Naive thymus-derived CD4-positive, alpha-beta T cell (primary cell): Measurements from ENCODE around the gene RPL5. TPM values are rescaled to one million over a fixed set of nuclear protein-coding genes. Genes with fewer than 3 reads are reported as not detected.
"Not testable (repeated sequence)": the region's sequence is repeated elsewhere in the genome, so short reads cannot be mapped to it uniquely, and the experiment has no call there.

Experiments
- ATAC-seq: fragments of 150-1000 bp; cut with Tn5 transposase; 2 replicates; pipeline ENCODE4 v1.10.0; 2021; ENCODE audit warnings: mild to moderate bottlenecking, moderate library complexity
- CTCF ChIA-PET: fragments of 350-600 bp; sonication (Branson Sonifier 250); formaldehyde crosslinking; loops from one replicate; lab custom pipeline; 2021; ENCODE audit warnings: antibody characterized with exemption; lab: Charles Lee
- POLR2A ChIA-PET: fragments of 350-600 bp; sonication (Branson Sonifier 250); formaldehyde crosslinking; loops from one replicate; lab custom pipeline; 2021; ENCODE audit warnings: antibody characterized with exemption, inconsistent platforms; lab: Charles Lee
- DNase-seq, 9 donors: peaks; one replicate each; pipeline versions ENCODE4 v3.0.0 to v3.0.0-alpha.2; 2020 to 2022; ENCODE audit warnings: mixed read lengths in 1 of 9
- H3K27ac ChIP-seq: one replicate; pipeline ENCODE4 v1.7.0; 2013; ENCODE audit warnings: mild to moderate bottlenecking, low read depth, low read length, moderate library complexity
- H3K27me3 ChIP-seq, 2 donors: one replicate each; pipeline ENCODE4 v1.7.0; 2013; ENCODE audit warnings: low read length in 2 of 2, mild to moderate bottlenecking in 2 of 2, moderate library complexity in 2 of 2; ENCODE audit not compliant: control insufficient read depth in 2 of 2, insufficient read depth in 2 of 2
- H3K36me3 ChIP-seq, 3 experiments: 1 replicate in 2 of 3; 2 replicates in 1 of 3; pipeline ENCODE4 v1.7.0; 2013; ENCODE audit warnings: low read length in 3 of 3, mild to moderate bottlenecking in 3 of 3, moderate library complexity in 1 of 3; ENCODE audit not compliant: insufficient read depth in 3 of 3, control insufficient read depth in 2 of 3
- H3K4me1 ChIP-seq, 2 donors: one replicate each; pipeline ENCODE4 v1.7.0; 2013; ENCODE audit warnings: low read length in 2 of 2, mild to moderate bottlenecking in 2 of 2, moderate library complexity in 1 of 2; ENCODE audit not compliant: control insufficient read depth in 2 of 2, insufficient read depth in 2 of 2
- H3K4me3 ChIP-seq: 2 replicates; pipeline ENCODE4 v1.7.0; 2013; ENCODE audit warnings: mild to moderate bottlenecking, low read length
- H3K9me3 ChIP-seq, 3 experiments: 1 replicate in 2 of 3; 2 replicates in 1 of 3; pipeline ENCODE4 v1.7.0; 2013; ENCODE audit warnings: low read length in 3 of 3; ENCODE audit not compliant: control insufficient read depth in 2 of 3
- H3K27ac Mint-ChIP-seq, 9 donors: one replicate each; pipeline ENCODE4 v1.8.0; 2020 to 2022; ENCODE audit warnings: mixed read lengths in 9 of 9, mild to moderate bottlenecking in 8 of 9, moderate library complexity in 5 of 9, inconsistent platforms in 2 of 9
- H3K27me3 Mint-ChIP-seq, 5 donors: one replicate each; pipeline ENCODE4 v1.8.0; 2021 to 2022; ENCODE audit warnings: mixed read lengths in 5 of 5, mild to moderate bottlenecking in 1 of 5
- H3K36me3 Mint-ChIP-seq, 5 donors: one replicate each; pipeline ENCODE4 v1.8.0; 2020 to 2022; ENCODE audit warnings: mixed read lengths in 5 of 5, mild to moderate bottlenecking in 3 of 5, inconsistent platforms in 1 of 5
- H3K4me1 Mint-ChIP-seq, 7 donors: one replicate each; pipeline ENCODE4 v1.8.0; 2020 to 2022; ENCODE audit warnings: mixed read lengths in 7 of 7, mild to moderate bottlenecking in 3 of 7, inconsistent platforms in 1 of 7
- H3K4me3 Mint-ChIP-seq, 10 donors: one replicate each; pipeline ENCODE4 v1.8.0; 2020 to 2022; ENCODE audit warnings: mild to moderate bottlenecking in 10 of 10, mixed read lengths in 10 of 10, moderate library complexity in 6 of 10, inconsistent platforms in 2 of 10
- H3K9me3 Mint-ChIP-seq, 11 donors: one replicate each; pipeline ENCODE4 v1.8.0; 2020 to 2022; ENCODE audit warnings: mixed read lengths in 11 of 11, mild to moderate bottlenecking in 4 of 11, inconsistent platforms in 1 of 11, moderate library complexity in 1 of 11
- intact Hi-C, 2 donors: fragments of 100-400 bp; cut with micrococcal nuclease; formaldehyde crosslinking; loops; one replicate each; pipeline ENCODE4 v1.15.1; 2023
- polyA plus RNA-seq, 2 donors: library from polyadenylated mRNA; unstranded; fragments of 300-500 nt; fragmentation: Illumina TruSeq; gene quantifications; one replicate each; pipeline ENCODE4 v1.2.3, GENCODE V29; 2021
- total RNA-seq, 6 experiments: library from RNA in 5 of 6; stranded (reverse) in 5 of 6; gene quantifications; 1 replicate in 5 of 6; 2 replicates in 1 of 6; pipeline ENCODE4 v1.2.3 and lab custom pipeline; 2021 to 2026

The RPL5 gene
- total RNA-seq (1,000 to 10,000 TPM in 4 of 5 experiments, 100 to 1,000 TPM in 1; 764 to 1,693 (median 1,596) TPM), polyA plus RNA-seq (1,000 to 10,000 TPM; 3,012 to 3,358 TPM), total RNA-seq (lab: John Stamatoyannopoulos, UW) (1,402 reads per million, percentile 99 among the genes with 10 or more reads in this experiment)

GRCh38 chr1:92831762-92832536, at the start of gene RPL5:
Gene RPL5, plus strand, starts transcription at chr1:92832040. Its CDS starts 75 bp downstream, at chr1:92832115.
- peaks cover 0 to 7% (median 0%) of the 10 kb centered on the region in 11 donors for H3K9me3 Mint-ChIP-seq
- H3K4me1 Mint-ChIP-seq: peaks cover 29 to 54% (median 44%) of the 10 kb centered on the region in 7 donors
- peak within 1 kb of the TSS; percentile 94 for H3K4me3 ChIP-seq
- no peaks in the 10 kb centered on the region for H3K9me3 ChIP-seq
- ATAC-seq (peak; percentile 95), DNase-seq (peak; percentile 94 to 99 (median 98))
- peaks cover 16 to 30% of the 10 kb centered on the region in 2 donors for H3K4me1 ChIP-seq
- H3K4me3 Mint-ChIP-seq: peak within 1 kb of the TSS; percentile 94 to 100 (median 98)
- intact Hi-C loops: loop anchor here (1.0 to 10.0 kb wide), 22 partner anchors 27 to 1810 kb away; partner anchors contain the start of genes ABCD3 (in 2 of the 2), DR1 (in 2 of the 2), BTBD8 (in 1 of the 2) and CCDC18 (in 1 of the 2)
- H3K27me3 Mint-ChIP-seq: peaks cover 0 to 5% (median 0%) of the 10 kb centered on the region in 5 donors
- H3K27ac Mint-ChIP-seq: peak within 1 kb of the TSS; percentile 98 to 100 (median 99)
- ChIA-PET POLR2A (interaction anchor here (0.6 to 2.4 kb wide), 32 partner anchors 8 to 1047 kb away, joined by 3 to 28 read pairs (median 4); partner anchors contain the start of genes DIPK1A, DNTTIP2, DR1 and EVI5), CTCF (interaction anchor here (0.6 to 1.9 kb wide), 15 partner anchors 10 to 520 kb away, joined by 3 to 12 read pairs (median 3); partner anchors contain the start of gene DIPK1A)
- H3K36me3 Mint-ChIP-seq: peaks cover 11 to 34% (median 23%) of the 10 kb centered on the region in 5 donors
- peaks cover 0 to 28% (median 17%) of the 10 kb centered on the region in 3 experiments for H3K36me3 ChIP-seq
- H3K27ac ChIP-seq: peak within 1 kb of the TSS; percentile 94
- no peaks in the 10 kb centered on the region for H3K27me3 ChIP-seq

GRCh38 chr1:92783550-92783949, 48.3 kb upstream of the RPL5 start:
- intact Hi-C loops: loop anchor here in 1 of 2 donors (5.0 kb wide), 1 partner anchor 49 kb away; the partner anchor contains the start of gene RPL5
- H3K36me3 ChIP-seq, H3K9me3 Mint-ChIP-seq, CTCF ChIA-PET, ATAC-seq, DNase-seq, H3K4me1 ChIP-seq, H3K27me3 ChIP-seq, H3K36me3 Mint-ChIP-seq, H3K9me3 ChIP-seq, H3K27ac ChIP-seq: not testable (repeated sequence)
- POLR2A ChIA-PET: interaction anchor here (2.6 kb wide), 1 partner anchor 48 kb away, joined by 8 read pairs; the partner anchor contains the start of gene RPL5
- Mint-ChIP-seq H3K4me1 (peaks cover 7 to 25% (median 19%) of the 10 kb centered on the region in 7 donors), H3K4me3 (peak overlapping the region; percentile 67 to 91 (median 85)), H3K27ac (peak overlapping the region in 2 of 9 donors; percentile 22 to 33), H3K27me3 (peaks cover 16 to 81% (median 42%) of the 10 kb centered on the region in 5 donors)
- peak overlapping the region; percentile 62 for H3K4me3 ChIP-seq

- Histone ChIP-seq H3K4me1 (peaks cover 8 to 10% of the 10 kb centered on the region in 2 donors), H3K27me3 (peaks cover 4 to 7% of the 10 kb centered on the region in 2 donors), H3K27ac (no peak overlapping the region), H3K9me3 (no peaks in the 10 kb centered on the region), H3K4me3 (peak overlapping the region; percentile 62), H3K36me3 (no peaks in the 10 kb centered on the region)
- H3K4me1 Mint-ChIP-seq: peaks cover 7 to 25% (median 19%) of the 10 kb centered on the region in 7 donors
- peak overlapping the region; percentile 67 to 91 (median 85) for H3K4me3 Mint-ChIP-seq
- H3K9me3 Mint-ChIP-seq: peaks cover 0 to 2% (median 0%) of the 10 kb centered on the region in 11 donors
- POLR2A ChIA-PET: interaction anchor here (2.6 kb wide), 1 partner anchor 48 kb away, joined by 8 read pairs; the partner anchor contains the start of gene RPL5
- H3K27ac Mint-ChIP-seq: peak overlapping the region in 4 of 9 donors; percentile 22 to 72 (median 38)
- H3K27me3 Mint-ChIP-seq: peaks cover 11 to 79% (median 36%) of the 10 kb centered on the region in 5 donors
- ATAC-seq (no peak), DNase-seq (peak in 8 of 9 donors; percentile 26 to 44 (median 39))
- CTCF ChIA-PET: interaction anchor here (0.6 kb wide), 1 partner anchor 341 kb away, joined by 3 read pairs; no protein-coding TSS in a partner anchor
- intact Hi-C loops: loop anchor here (1.0 to 5.0 kb wide), 3 partner anchors 35 to 48 kb away; partner anchors contain the start of gene RPL5 (in 1 of the 2)
- peaks cover 0 to 3% (median 0%) of the 10 kb centered on the region in 5 donors for H3K36me3 Mint-ChIP-seq
Observed at GRCh38 chr1:92784021-92784638, 47.7 kb upstream of the RPL5 start.

GRCh38 chr1:92784639-92785500, 47.0 kb upstream of the RPL5 start, which contains the start of gene EVI5:
Gene EVI5, minus strand, starts transcription at chr1:92785108. Its CDS starts 48,562 bp downstream, at chr1:92736546.
- peak within 1 kb of the TSS in 6 of 9 donors; percentile 20 to 72 (median 46) for H3K27ac Mint-ChIP-seq
- ATAC-seq: peak; percentile 91
- Histone ChIP-seq H3K4me1 (peaks cover 8 to 10% of the 10 kb centered on the region in 2 donors), H3K4me3 (peak within 1 kb of the TSS; percentile 62), H3K36me3 (no peaks in the 10 kb centered on the region), H3K27me3 (peaks cover 3 to 7% of the 10 kb centered on the region in 2 donors), H3K27ac (peak within 1 kb of the TSS; percentile 26), H3K9me3 (no peaks in the 10 kb centered on the region)
- POLR2A ChIA-PET: interaction anchor here (0.6 to 2.6 kb wide), 2 partner anchors 47 to 84 kb away, joined by 3 to 8 read pairs; partner anchors contain the start of gene RPL5
- CTCF ChIA-PET: interaction anchor here (0.6 kb wide), 1 partner anchor 342 kb away, joined by 3 read pairs; no protein-coding TSS in a partner anchor
- peaks cover 7 to 25% (median 19%) of the 10 kb centered on the region in 7 donors for H3K4me1 Mint-ChIP-seq
- peaks cover 0 to 3% (median 0%) of the 10 kb centered on the region in 5 donors for H3K36me3 Mint-ChIP-seq
- peak within 1 kb of the TSS; percentile 67 to 91 (median 85) for H3K4me3 Mint-ChIP-seq
- peaks cover 0 to 2% (median 0%) of the 10 kb centered on the region in 11 donors for H3K9me3 Mint-ChIP-seq
- intact Hi-C loops: loop anchor here (1.0 to 5.0 kb wide), 3 partner anchors 36 to 47 kb away; partner anchors contain the start of gene RPL5 (in 1 of the 2)
- peaks cover 10 to 81% (median 32%) of the 10 kb centered on the region in 5 donors for H3K27me3 Mint-ChIP-seq
- DNase-seq: peak; percentile 26 to 72 (median 59)

- Mint-ChIP-seq H3K4me1 (peaks cover 7 to 25% (median 19%) of the 10 kb centered on the region in 7 donors), H3K36me3 (no peaks in the 10 kb centered on the region), H3K27ac (peak overlapping the region in 2 of 9 donors; percentile 6 to 19), H3K4me3 (peak overlapping the region in 7 of 10 donors; percentile 4 to 80 (median 37)), H3K27me3 (peaks cover 4 to 81% (median 34%) of the 10 kb centered on the region in 5 donors), H3K9me3 (peaks cover 0 to 2% (median 0%) of the 10 kb centered on the region in 11 donors)
- H3K4me1 ChIP-seq: peaks cover 8 to 10% of the 10 kb centered on the region in 2 donors
- H3K9me3 ChIP-seq: no peaks in the 10 kb centered on the region
- POLR2A ChIA-PET: no interaction called here
- H3K27me3 ChIP-seq: peaks cover 0 to 7% of the 10 kb centered on the region in 2 donors
- no peak overlapping the region for H3K4me3 ChIP-seq
- no peak for DNase-seq
- CTCF ChIA-PET: no interaction called here
- intact Hi-C loops: loop anchor here in 1 of 2 donors (1.0 kb wide), 1 partner anchor 32 kb away; no protein-coding TSS in a partner anchor
- H3K27ac ChIP-seq: no peak overlapping the region
- ATAC-seq: no peak
- H3K36me3 ChIP-seq: no peaks in the 10 kb centered on the region
Observed at GRCh38 chr1:92786111-92786901, 45.5 kb upstream of the RPL5 start.
